Endothelial cell of umbilical vein (primary cell): ENCODE data around the gene TNFAIP6.

Experiments
- EZH2 ChIP-seq: IDR thresholded peaks from 2 replicates; pipeline ENCODE4 v1.6.1; 2012; ENCODE audit warnings: borderline replicate concordance, low read depth, mild to moderate bottlenecking, moderate library complexity, low read length, inconsistent platforms; ENCODE audit not compliant: severe bottlenecking
- MAX ChIP-seq: IDR thresholded peaks from 2 replicates; pipeline ENCODE4 v1.6.1; 2011; ENCODE audit not compliant: insufficient read depth, insufficient read length
- POLR2A ChIP-seq: IDR thresholded peaks from 2 replicates; pipeline ENCODE4 v1.6.1; 2012; ENCODE audit warnings: low read depth, mild to moderate bottlenecking, control low read depth, low read length
- POLR2AphosphoS5 ChIP-seq: IDR thresholded peaks from 2 replicates; pipeline ENCODE4 v1.6.1; 2012; ENCODE audit warnings: low read depth, mild to moderate bottlenecking, control low read depth, low read length, moderate library complexity; ENCODE audit not compliant: insufficient read depth
- TF ChIP-seq, protein P1 (sequence below), 2 donors: IDR thresholded peaks; 1 replicate in 1 of 2; 2 replicates in 1 of 2; pipeline ENCODE4 v1.5.1; 2011; ENCODE audit warnings: low read length in 2 of 2, mild to moderate bottlenecking in 2 of 2, moderate library complexity in 2 of 2, control low read depth in 1 of 2, inconsistent platforms in 1 of 2, low read depth in 1 of 2; ENCODE audit not compliant: insufficient read depth in 1 of 2; ENCODE audit errors: extremely low read depth in 1 of 2

GRCh38 chr2:151380580-151381235 lies 23.3 kb downstream of the TNFAIP6 start:
- TF ChIP-seq, protein P1, sequence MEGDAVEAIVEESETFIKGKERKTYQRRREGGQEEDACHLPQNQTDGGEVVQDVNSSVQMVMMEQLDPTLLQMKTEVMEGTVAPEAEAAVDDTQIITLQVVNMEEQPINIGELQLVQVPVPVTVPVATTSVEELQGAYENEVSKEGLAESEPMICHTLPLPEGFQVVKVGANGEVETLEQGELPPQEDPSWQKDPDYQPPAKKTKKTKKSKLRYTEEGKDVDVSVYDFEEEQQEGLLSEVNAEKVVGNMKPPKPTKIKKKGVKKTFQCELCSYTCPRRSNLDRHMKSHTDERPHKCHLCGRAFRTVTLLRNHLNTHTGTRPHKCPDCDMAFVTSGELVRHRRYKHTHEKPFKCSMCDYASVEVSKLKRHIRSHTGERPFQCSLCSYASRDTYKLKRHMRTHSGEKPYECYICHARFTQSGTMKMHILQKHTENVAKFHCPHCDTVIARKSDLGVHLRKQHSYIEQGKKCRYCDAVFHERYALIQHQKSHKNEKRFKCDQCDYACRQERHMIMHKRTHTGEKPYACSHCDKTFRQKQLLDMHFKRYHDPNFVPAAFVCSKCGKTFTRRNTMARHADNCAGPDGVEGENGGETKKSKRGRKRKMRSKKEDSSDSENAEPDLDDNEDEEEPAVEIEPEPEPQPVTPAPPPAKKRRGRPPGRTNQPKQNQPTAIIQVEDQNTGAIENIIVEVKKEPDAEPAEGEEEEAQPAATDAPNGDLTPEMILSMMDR (IDR thresholded peaks at IDR 0.05; ENCODE audit: extremely low read depth in 1 of 2, insufficient read depth in 1 of 2, low read depth in 1 of 2, low read length in 2 of 2) = no peak
- TF ChIP-seq EZH2 (no peak), POLR2AphosphoS5 (no peak), MAX (no peak), POLR2A (no peak)
